Fibroblast of mammary gland (primary cell): ENCODE results near the gene MYBBP1A.

Source experiments
- DNase-seq: peaks from one replicate; pipeline ENCODE4 v3.0.0-alpha.2; 2010; ENCODE audit warnings: low read depth
- H3K4me3 ChIP-seq: 2 replicates; pipeline ENCODE4 v1.5.1; 2011; ENCODE audit warnings: low read depth, mild to moderate bottlenecking, low read length, moderate library complexity; ENCODE audit not compliant: control insufficient read depth
- TF ChIP-seq, protein P1 (sequence below): conservative IDR thresholded peaks from 2 replicates; pipeline ENCODE4 v1.5.1; 2011; ENCODE audit warnings: low read depth, low read length, inconsistent platforms; ENCODE audit not compliant: control insufficient read depth, insufficient read depth

The MYBBP1A gene

DNA sequence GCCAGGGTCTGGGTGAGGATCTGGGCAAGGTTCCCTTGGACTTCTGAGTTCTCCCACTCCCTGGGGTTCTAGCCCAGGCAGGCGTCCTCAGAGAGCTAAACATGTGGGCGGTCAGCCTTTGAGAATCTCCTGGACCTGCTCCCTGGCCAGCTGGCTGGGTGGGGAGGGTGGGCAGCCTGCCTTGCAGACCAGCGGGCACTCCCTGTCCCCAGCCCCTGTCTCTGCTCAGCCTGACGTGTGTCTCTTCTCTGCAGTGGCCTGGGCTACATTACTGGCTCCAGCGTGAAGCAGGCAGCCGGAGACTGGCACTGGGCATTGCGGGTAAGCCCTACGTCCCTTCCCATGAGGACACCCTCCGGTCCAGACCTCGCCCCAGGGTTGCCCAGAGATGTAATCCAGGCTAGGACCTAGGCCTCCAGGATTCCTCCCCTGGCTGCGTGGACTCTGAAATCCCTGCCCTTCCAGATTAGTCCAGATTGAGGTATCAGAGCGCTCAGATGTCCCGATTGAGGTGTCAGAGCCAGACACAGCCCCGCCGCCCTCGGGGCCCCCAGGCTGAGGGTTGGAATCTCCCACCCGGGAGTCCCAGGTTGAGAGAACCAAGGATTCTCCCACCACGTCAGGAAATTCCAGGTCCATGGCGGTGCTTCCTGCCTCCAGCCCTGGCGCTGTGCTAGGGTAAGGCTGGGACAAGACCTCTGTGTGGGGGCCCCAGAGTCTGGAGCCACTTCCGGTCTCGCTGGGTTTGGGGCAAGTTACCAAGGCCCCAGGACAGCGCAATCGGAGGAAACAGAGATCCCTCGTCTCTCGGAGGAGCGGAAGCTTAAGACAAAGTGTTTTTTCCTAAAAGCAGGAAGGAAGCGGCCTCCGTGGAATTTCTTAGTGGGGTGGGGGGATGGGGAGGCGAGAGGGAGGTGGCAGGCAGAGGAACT is 24.1 kb downstream of the MYBBP1A start:
- no peak overlapping the region for H3K4me3 ChIP-seq
- no peak for DNase-seq
- TF ChIP-seq, protein P1, sequence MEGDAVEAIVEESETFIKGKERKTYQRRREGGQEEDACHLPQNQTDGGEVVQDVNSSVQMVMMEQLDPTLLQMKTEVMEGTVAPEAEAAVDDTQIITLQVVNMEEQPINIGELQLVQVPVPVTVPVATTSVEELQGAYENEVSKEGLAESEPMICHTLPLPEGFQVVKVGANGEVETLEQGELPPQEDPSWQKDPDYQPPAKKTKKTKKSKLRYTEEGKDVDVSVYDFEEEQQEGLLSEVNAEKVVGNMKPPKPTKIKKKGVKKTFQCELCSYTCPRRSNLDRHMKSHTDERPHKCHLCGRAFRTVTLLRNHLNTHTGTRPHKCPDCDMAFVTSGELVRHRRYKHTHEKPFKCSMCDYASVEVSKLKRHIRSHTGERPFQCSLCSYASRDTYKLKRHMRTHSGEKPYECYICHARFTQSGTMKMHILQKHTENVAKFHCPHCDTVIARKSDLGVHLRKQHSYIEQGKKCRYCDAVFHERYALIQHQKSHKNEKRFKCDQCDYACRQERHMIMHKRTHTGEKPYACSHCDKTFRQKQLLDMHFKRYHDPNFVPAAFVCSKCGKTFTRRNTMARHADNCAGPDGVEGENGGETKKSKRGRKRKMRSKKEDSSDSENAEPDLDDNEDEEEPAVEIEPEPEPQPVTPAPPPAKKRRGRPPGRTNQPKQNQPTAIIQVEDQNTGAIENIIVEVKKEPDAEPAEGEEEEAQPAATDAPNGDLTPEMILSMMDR = no peak

DNA sequence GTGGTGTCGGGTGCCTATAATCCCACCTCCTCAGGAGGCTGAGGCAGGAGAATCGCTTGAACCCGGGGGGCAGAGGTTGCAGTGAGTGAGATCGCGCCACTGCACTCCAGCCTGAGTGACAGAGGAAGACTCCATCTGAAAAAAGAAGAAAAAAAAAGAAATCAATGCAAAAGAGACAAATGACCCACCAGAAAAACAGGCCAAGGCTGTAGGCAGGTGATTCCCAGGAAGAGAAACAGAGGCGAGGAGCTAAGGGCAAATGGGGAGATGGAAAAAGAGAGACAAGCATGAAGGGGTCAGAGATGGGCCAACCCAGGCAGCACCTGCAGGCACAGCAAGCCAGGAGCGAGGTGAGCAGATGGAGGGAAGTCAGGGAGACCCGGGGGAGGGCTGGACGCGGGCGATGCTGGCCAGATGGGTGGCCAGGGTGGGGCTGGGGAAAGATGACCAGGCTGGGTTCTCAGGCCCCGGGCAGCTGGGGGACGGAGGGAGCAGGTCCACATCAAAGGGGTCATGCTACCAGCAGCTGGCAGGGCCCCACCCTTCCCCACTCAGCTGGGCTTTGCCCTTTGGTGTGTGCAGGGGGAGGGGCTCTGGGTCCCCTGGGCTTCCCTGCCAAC is 25.5 kb downstream of the MYBBP1A start:
- no peak for DNase-seq
- H3K4me3 ChIP-seq = no peak overlapping the region
- TF ChIP-seq, protein P1 = no peak

DNA sequence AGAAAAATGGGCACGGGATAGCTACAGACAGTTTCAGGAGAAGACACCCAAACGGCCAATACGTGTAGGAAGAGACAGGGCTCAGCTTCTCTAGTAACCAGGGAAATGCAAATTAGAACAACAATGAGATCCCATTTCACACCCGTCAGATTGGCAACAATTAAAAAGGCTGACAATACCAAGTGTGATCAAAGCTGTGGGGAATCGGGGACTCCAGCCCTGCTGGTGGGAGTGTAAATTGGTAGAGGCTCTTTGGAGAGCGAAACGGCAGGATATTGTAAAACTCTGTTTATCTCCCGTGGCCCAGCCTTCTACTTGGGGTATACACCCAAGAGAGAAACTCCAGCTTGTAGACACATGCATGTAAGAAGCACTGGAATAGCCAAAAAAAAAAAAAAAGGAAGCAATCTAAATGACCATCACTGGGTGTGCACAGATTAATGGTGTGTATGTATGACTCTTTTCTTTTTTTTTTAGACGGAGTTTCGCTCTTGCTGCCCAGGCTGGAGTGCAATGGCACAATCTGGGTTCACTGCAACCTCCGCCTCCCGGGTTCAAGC is 27.5 kb downstream of the MYBBP1A start:
- DNase-seq = no peak
- TF ChIP-seq, protein P1 = no peak
- H3K4me3 ChIP-seq = no peak overlapping the region

DNA sequence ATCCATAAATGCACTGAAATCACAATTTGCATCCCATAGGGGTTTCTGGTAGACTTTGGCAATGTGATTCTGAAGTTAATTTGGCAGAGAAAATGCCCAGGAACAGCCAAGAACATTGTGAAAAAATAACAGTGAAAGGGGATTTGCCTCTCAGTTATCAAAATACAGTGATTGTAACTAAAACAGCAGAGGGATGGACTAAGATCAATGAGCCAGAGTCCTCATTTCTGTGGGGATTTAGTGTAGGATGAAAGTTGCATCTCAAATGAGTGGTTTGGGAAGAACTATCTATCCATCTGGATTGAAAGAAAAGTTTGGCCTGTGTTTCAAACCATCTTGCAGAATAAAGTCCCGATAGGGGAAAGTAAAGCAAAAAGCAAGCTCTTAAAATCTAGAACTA is 28.1 kb downstream of the MYBBP1A start:
- TF ChIP-seq, protein P1 = no peak
- no peak overlapping the region for H3K4me3 ChIP-seq
- no peak for DNase-seq

DNA sequence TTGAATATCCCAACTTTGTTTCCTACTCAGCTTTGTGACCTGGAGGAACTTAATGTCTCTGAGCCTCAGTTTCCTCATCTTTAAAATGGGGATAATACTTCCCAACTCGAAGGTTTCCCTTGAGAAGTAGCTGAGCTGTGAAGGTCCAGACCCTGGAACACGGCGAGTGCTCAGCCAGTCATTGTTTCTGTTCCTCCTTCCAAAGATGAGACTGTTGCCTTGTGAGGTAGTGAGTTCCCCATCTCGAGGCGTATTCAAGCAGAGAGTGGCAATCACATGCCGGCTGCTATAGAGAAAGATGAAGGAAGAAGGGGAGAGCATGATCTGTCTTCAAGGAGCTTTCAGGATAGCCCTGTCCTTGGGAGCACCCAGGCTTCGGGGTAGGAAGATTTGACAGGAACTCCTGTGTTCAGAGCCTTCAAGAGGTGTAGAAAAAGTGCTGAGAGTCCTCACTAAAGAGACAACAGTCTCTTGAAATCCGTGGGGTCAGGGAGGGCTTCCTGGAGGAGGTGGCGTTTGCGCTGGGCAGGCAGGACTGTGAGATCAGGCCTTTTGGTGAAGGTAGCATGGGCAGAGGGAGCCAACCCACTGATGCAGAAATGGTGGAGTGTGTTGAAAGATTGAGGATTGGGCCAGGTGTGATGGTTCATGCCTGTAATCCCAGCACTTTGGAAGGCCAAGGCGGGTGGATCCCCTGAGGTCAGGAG is 29.3 kb downstream of the MYBBP1A start:
- DNase-seq = no peak
- TF ChIP-seq, protein P1 = no peak
- H3K4me3 ChIP-seq = no peak overlapping the region

GRCh38 chr17:4523946-4524345 is 31.2 kb downstream of the MYBBP1A start:
- TF ChIP-seq, protein P1 = no peak
- H3K4me3 ChIP-seq = no peak overlapping the region
- DNase-seq = no peak
